Loucy (cell line): ENCODE data around the gene FGF21.

ENCODE experiments used
- H2AFZ ChIP-seq: fragments of 200-600 bp; sonication (generic); 2 replicates; pipeline ENCODE4 v1.6.0; 2016; ENCODE audit warnings: antibody characterized with exemption, mild to moderate bottlenecking, low read length, moderate library complexity
- H3F3A ChIP-seq: fragments of 200-600 bp; 2 replicates; pipeline ENCODE4 v1.6.0; 2016; ENCODE audit warnings: antibody characterized with exemption, low read depth, mild to moderate bottlenecking
- H3K27me3 ChIP-seq: fragments of 200-600 bp; sonication (generic); 2 replicates; pipeline ENCODE4 v1.6.1; 2014; ENCODE audit warnings: low read length, mild to moderate bottlenecking; ENCODE audit not compliant: insufficient read depth, poor library complexity, severe bottlenecking
- H3K36me3 ChIP-seq: fragments of 200-600 bp; sonication (generic); 2 replicates; pipeline ENCODE4 v1.6.1; 2016; ENCODE audit warnings: low read length; ENCODE audit not compliant: insufficient read depth
- H3K4me1 ChIP-seq: fragments of 200-600 bp; sonication (generic); 2 replicates; pipeline ENCODE4 v1.5.1; 2014; ENCODE audit warnings: low read length, mild to moderate bottlenecking; ENCODE audit not compliant: insufficient read depth, poor library complexity, severe bottlenecking
- H3K4me2 ChIP-seq: fragments of 200-600 bp; sonication (generic); 2 replicates; pipeline ENCODE4 v1.6.0; 2014; ENCODE audit warnings: antibody characterized with exemption, low read length, low read depth, mild to moderate bottlenecking; ENCODE audit not compliant: poor library complexity, severe bottlenecking
- H3K4me3 ChIP-seq: fragments of 200-600 bp; sonication (generic); 2 replicates; pipeline ENCODE4 v1.5.1; 2014; ENCODE audit warnings: low read length, mild to moderate bottlenecking, mixed read lengths; ENCODE audit not compliant: poor library complexity, severe bottlenecking
- H3K79me2 ChIP-seq: fragments of 200-600 bp; sonication (generic); 2 replicates; pipeline ENCODE4 v1.6.1; 2014; ENCODE audit warnings: low read length; ENCODE audit not compliant: insufficient read depth
- H3K9ac ChIP-seq: fragments of 200-600 bp; sonication (generic); 2 replicates; pipeline ENCODE4 v1.6.0; 2014; ENCODE audit warnings: mild to moderate bottlenecking, low read depth, low read length, moderate library complexity; ENCODE audit not compliant: poor library complexity, severe bottlenecking
- H3K9me2 ChIP-seq: fragments of 200-600 bp; sonication (generic); replicated peaks from 2 replicates; pipeline ENCODE4 v1.6.1; 2016; ENCODE audit warnings: low read depth, low read length, mixed read lengths
- H3K9me3 ChIP-seq: fragments of 200-600 bp; sonication (generic); 2 replicates; pipeline ENCODE4 v1.6.1; 2014; ENCODE audit warnings: mild to moderate bottlenecking, antibody characterized with exemption, low read length, low read depth; ENCODE audit not compliant: insufficient read depth
- H4K20me1 ChIP-seq: fragments of 200-600 bp; sonication (generic); 2 replicates; pipeline ENCODE4 v1.6.0; 2014; ENCODE audit warnings: antibody characterized with exemption, low read length, mild to moderate bottlenecking; ENCODE audit not compliant: insufficient read depth, poor library complexity, severe bottlenecking
- CTCF ChIP-seq: fragments of 200-600 bp; sonication (generic); conservative IDR thresholded peaks from 2 replicates; pipeline ENCODE4 v1.5.1; 2014; ENCODE audit warnings: mild to moderate bottlenecking, antibody characterized with exemption, low read length
- EZH2phosphoT487 ChIP-seq: fragments of 200-600 bp; IDR thresholded peaks from 2 replicates; pipeline ENCODE4 v1.6.1; 2018; ENCODE audit warnings: antibody characterized with exemption, mild to moderate bottlenecking, moderate library complexity, borderline replicate concordance

FGF21 gene

GRCh38 chr19:48799358-48800300, 44.3 kb downstream of the FGF21 start:
- H3K4me3 ChIP-seq: peak overlapping the region; percentile 6
- H3K9ac ChIP-seq: peak overlapping the region; percentile 56
- H2AFZ ChIP-seq: no peak overlapping the region
- no peaks in the 10 kb centered on the region for H3K9me2 ChIP-seq
- no peaks in the 10 kb centered on the region for H4K20me1 ChIP-seq
- H3K36me3 ChIP-seq: no peaks in the 10 kb centered on the region
- TF ChIP-seq EZH2phosphoT487 (no peak), CTCF (no peak)
- no peaks in the 10 kb centered on the region for H3F3A ChIP-seq
- peak overlapping the region; percentile 55 for H3K4me2 ChIP-seq
- H3K79me2 ChIP-seq: no peaks in the 10 kb centered on the region
- H3K27me3 ChIP-seq: no peaks in the 10 kb centered on the region
- H3K9me3 ChIP-seq: no peaks in the 10 kb centered on the region
- H3K4me1 ChIP-seq: peaks cover 9% of the 10 kb centered on the region

GRCh38 chr19:48802623-48803022, 47.3 kb downstream of the FGF21 start:
- Histone ChIP-seq H2AFZ (no peak overlapping the region), H3K9ac (no peak overlapping the region), H4K20me1 (no peaks in the 10 kb centered on the region), H3K4me3 (no peak overlapping the region), H3K36me3 (no peaks in the 10 kb centered on the region), H3K9me3 (no peaks in the 10 kb centered on the region), H3K9me2 (no peaks in the 10 kb centered on the region), H3K4me2 (no peak overlapping the region), H3F3A (no peaks in the 10 kb centered on the region), H3K27me3 (no peaks in the 10 kb centered on the region), H3K4me1 (peaks cover 9% of the 10 kb centered on the region), H3K79me2 (no peaks in the 10 kb centered on the region)
- TF ChIP-seq CTCF (no peak), EZH2phosphoT487 (no peak)

- H3K4me3 ChIP-seq: no peak overlapping the region
- no peak overlapping the region for H3K9ac ChIP-seq
- H3K27me3 ChIP-seq: no peaks in the 10 kb centered on the region
- no peak for TF ChIP-seq CTCF
- no peak for TF ChIP-seq EZH2phosphoT487
- H2AFZ ChIP-seq: no peak overlapping the region
- H3F3A ChIP-seq: no peaks in the 10 kb centered on the region
- no peaks in the 10 kb centered on the region for H3K36me3 ChIP-seq
- no peaks in the 10 kb centered on the region for H3K9me2 ChIP-seq
- no peak overlapping the region for H3K4me2 ChIP-seq
- no peaks in the 10 kb centered on the region for H4K20me1 ChIP-seq
- H3K79me2 ChIP-seq: peaks cover 5% of the 10 kb centered on the region
- H3K9me3 ChIP-seq: no peaks in the 10 kb centered on the region
- H3K4me1 ChIP-seq: peaks cover 3% of the 10 kb centered on the region
Measured at GRCh38 chr19:48804496-48804895, 49.2 kb downstream of the FGF21 start.
